ENCODE results near the gene DAPK3. TPM values are rescaled to one million over a fixed set of nuclear protein-coding genes. Genes with fewer than 3 reads are reported as not detected.
"Not testable (repeated sequence)": the region's sequence is repeated elsewhere in the genome, so short reads cannot be mapped to it uniquely, and the experiment has no call there.

DAPK3 gene
- total and polyA plus RNA-seq, 2 donors: 21.2 to 50.7 TPM

- Histone ChIP-seq H3K4me3 (ENCODE audit: low read length in 2 of 2) (peak overlapping the region; percentile 69 to 95), H3K36me3 (ENCODE audit: control insufficient read depth in 2 of 2, insufficient read depth in 2 of 2, low read length in 1 of 2) (peaks cover 16 to 20% of the 10 kb centered on the region in 2 donors), H3K4me1 (ENCODE audit: control insufficient read depth in 2 of 2, insufficient read depth in 2 of 2, low read length in 2 of 2) (peaks cover 10 to 30% of the 10 kb centered on the region in 2 donors), H3K27me3 (ENCODE audit: control insufficient read depth in 2 of 2, insufficient read depth in 1 of 2, low read length in 1 of 2) (no peaks in the 10 kb centered on the region), H3K27ac (ENCODE audit: low read depth in 1 of 2, low read length in 1 of 2) (peak overlapping the region in 1 of 2 donors; percentile 90), H3K9me3 (ENCODE audit: control insufficient read depth in 2 of 2, insufficient read depth in 1 of 2, low read length in 1 of 2) (no peaks in the 10 kb centered on the region)
- peak in 2 of 9 donors; percentile 31 to 36 for DNase-seq (ENCODE audit: low read depth in 6 of 9, low spot score in 9 of 9)
- under 1% methylated on average over 53 of the region's 55 CpGs for WGBS
Measured at GRCh38 chr19:4007836-4008539, 37.1 kb upstream of the DAPK3 start.

DNA sequence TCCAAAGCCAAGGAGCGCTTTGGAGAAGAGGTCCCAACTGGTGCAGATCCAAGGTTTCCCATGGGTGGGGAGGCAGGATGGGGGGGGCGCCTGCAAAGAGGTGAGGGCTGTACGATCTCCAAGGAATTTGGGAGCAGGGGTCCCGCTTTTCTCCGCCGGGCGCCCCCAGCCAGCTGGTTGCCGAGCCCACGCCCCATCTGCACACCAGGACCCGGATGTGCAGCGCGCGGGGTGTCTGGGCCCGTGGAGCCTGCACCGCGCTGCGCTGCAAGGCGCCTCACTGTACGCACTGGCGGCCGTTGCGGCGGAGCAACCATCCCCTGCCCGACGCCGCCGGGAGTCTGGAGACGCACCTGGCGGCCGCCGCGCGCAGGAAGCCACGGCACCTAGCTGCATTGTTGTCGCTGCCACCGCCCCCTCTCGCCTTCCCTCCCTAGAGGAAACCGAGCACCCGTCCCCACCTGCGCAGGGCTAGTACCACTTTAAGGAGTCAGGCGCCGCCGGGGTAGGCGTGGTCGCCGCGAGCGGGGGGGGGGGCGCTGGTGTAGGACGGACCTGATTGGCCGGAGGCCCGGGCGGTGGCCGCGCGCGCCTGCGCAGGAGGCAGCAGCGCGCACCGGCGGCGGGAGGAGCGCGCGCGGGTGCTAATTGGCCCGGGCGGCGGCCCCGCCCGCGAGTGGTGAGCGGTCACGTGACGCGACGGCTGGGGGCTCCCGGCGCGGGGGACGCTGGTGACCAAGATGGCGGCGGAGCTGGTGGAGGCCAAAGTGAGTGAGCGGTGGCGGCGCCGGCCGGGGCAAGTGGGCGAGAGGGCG, 36.3 kb upstream of the DAPK3 start, which contains the start of gene PIAS4:
Gene PIAS4, plus strand, starts transcription at position 716 of the 815 bp plus-strand sequence. Its CDS starts 25 bp downstream, at position 741.
- under 1% methylated on average over 91 of the region's 91 CpGs for WGBS
- peaks cover 12 to 16% of the 10 kb centered on the region in 2 donors for H3K36me3 ChIP-seq (ENCODE audit: control insufficient read depth in 2 of 2, insufficient read depth in 2 of 2, low read length in 1 of 2)

DNA sequence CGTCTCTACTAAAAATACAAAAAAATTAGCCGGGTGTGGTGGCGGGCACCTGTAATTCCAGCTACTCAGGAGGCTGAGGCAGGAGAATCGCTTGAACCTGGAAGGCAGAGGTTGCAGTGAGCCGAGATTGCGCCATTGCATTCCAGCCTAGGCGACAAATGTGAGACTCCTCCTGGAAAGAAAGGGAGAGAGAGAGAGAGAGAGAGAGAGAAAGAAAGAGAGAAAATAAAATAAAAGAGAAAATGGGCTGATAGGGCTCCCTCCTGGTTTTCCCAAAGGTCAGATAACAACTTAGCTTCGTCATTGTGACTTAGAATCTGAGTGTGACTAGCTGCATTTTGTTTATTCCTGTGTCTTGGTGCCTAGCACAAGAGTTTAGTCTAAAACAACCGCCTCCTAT, 34.5 kb upstream of the DAPK3 start:
- H3K36me3 ChIP-seq (ENCODE audit: control insufficient read depth in 2 of 2, insufficient read depth in 2 of 2, low read length in 1 of 2); H3K27ac ChIP-seq (ENCODE audit: low read depth in 1 of 2, low read length in 1 of 2); H3K27me3 ChIP-seq (ENCODE audit: control insufficient read depth in 2 of 2, insufficient read depth in 1 of 2, low read length in 1 of 2); DNase-seq (ENCODE audit: low read depth in 6 of 9, low spot score in 9 of 9); H3K9me3 ChIP-seq (ENCODE audit: control insufficient read depth in 2 of 2, insufficient read depth in 1 of 2, low read length in 1 of 2); H3K4me3 ChIP-seq (ENCODE audit: low read length in 2 of 2): not testable (repeated sequence)
- WGBS: 99% methylated on average over 9 of the region's 9 CpGs
- peaks cover 10 to 27% of the 10 kb centered on the region in 2 donors for H3K4me1 ChIP-seq (ENCODE audit: control insufficient read depth in 2 of 2, insufficient read depth in 2 of 2, low read length in 2 of 2)

More for the DNA sequence above, 36.3 kb upstream of the DAPK3 start, which contains the start of gene PIAS4:
- DNase-seq (ENCODE audit: low read depth in 6 of 9, low spot score in 9 of 9): peak; percentile 82 to 98 (median 96)
- Histone ChIP-seq H3K9me3 (ENCODE audit: control insufficient read depth in 2 of 2, insufficient read depth in 1 of 2, low read length in 1 of 2) (no peaks in the 10 kb centered on the region), H3K27me3 (ENCODE audit: control insufficient read depth in 2 of 2, insufficient read depth in 1 of 2, low read length in 1 of 2) (no peaks in the 10 kb centered on the region), H3K4me3 (ENCODE audit: low read length in 2 of 2) (peak within 1 kb of the TSS; percentile 69 to 95), H3K4me1 (ENCODE audit: control insufficient read depth in 2 of 2, insufficient read depth in 2 of 2, low read length in 2 of 2) (peaks cover 10 to 30% of the 10 kb centered on the region in 2 donors), H3K27ac (ENCODE audit: low read depth in 1 of 2, low read length in 1 of 2) (peak within 1 kb of the TSS; percentile 88 to 90)

- DNase-seq (ENCODE audit: low read depth in 6 of 9, low spot score in 9 of 9); H3K27me3 ChIP-seq (ENCODE audit: control insufficient read depth in 2 of 2, insufficient read depth in 1 of 2, low read length in 1 of 2); H3K36me3 ChIP-seq (ENCODE audit: control insufficient read depth in 2 of 2, insufficient read depth in 2 of 2, low read length in 1 of 2); H3K27ac ChIP-seq (ENCODE audit: low read depth in 1 of 2, low read length in 1 of 2); H3K4me1 ChIP-seq (ENCODE audit: control insufficient read depth in 2 of 2, insufficient read depth in 2 of 2, low read length in 2 of 2); H3K9me3 ChIP-seq (ENCODE audit: control insufficient read depth in 2 of 2, insufficient read depth in 1 of 2, low read length in 1 of 2); H3K4me3 ChIP-seq (ENCODE audit: low read length in 2 of 2): not testable (repeated sequence)
- WGBS: 91% methylated on average over 5 of the region's 5 CpGs
Measured at GRCh38 chr19:4000798-4001197, 29.9 kb upstream of the DAPK3 start.

- 96% methylated on average over 29 of the region's 29 CpGs for WGBS
- DNase-seq (ENCODE audit: low read depth in 6 of 9, low spot score in 9 of 9): not testable (repeated sequence)
Measured at GRCh38 chr19:3998667-3999412, 27.9 kb upstream of the DAPK3 start.

GRCh38 chr19:3995607-3996006, 24.7 kb upstream of the DAPK3 start:
- H3K27me3 ChIP-seq (ENCODE audit: control insufficient read depth in 2 of 2, insufficient read depth in 1 of 2, low read length in 1 of 2): no peaks in the 10 kb centered on the region
- WGBS: 97% methylated on average over 6 of the region's 6 CpGs
- DNase-seq (ENCODE audit: low read depth in 6 of 9, low spot score in 9 of 9): no peak
- H3K4me3 ChIP-seq (ENCODE audit: low read length in 2 of 2): no peak overlapping the region
- peaks cover 0 to 1% of the 10 kb centered on the region in 2 donors for H3K9me3 ChIP-seq (ENCODE audit: control insufficient read depth in 2 of 2, insufficient read depth in 1 of 2, low read length in 1 of 2)
- H3K27ac ChIP-seq (ENCODE audit: low read depth in 1 of 2, low read length in 1 of 2): no peak overlapping the region
- no peaks in the 10 kb centered on the region for H3K4me1 ChIP-seq (ENCODE audit: control insufficient read depth in 2 of 2, insufficient read depth in 2 of 2, low read length in 2 of 2)
- H3K36me3 ChIP-seq (ENCODE audit: control insufficient read depth in 2 of 2, insufficient read depth in 2 of 2, low read length in 1 of 2): no peaks in the 10 kb centered on the region

More at GRCh38 chr19:3998667-3999412, 27.9 kb upstream of the DAPK3 start:
- not testable (repeated sequence) for H3K4me3 ChIP-seq (ENCODE audit: low read length in 2 of 2); H3K27me3 ChIP-seq (ENCODE audit: control insufficient read depth in 2 of 2, insufficient read depth in 1 of 2, low read length in 1 of 2); H3K4me1 ChIP-seq (ENCODE audit: control insufficient read depth in 2 of 2, insufficient read depth in 2 of 2, low read length in 2 of 2); H3K36me3 ChIP-seq (ENCODE audit: control insufficient read depth in 2 of 2, insufficient read depth in 2 of 2, low read length in 1 of 2); H3K9me3 ChIP-seq (ENCODE audit: control insufficient read depth in 2 of 2, insufficient read depth in 1 of 2, low read length in 1 of 2); H3K27ac ChIP-seq (ENCODE audit: low read depth in 1 of 2, low read length in 1 of 2)

GRCh38 chr19:3990815-3991117, 19.9 kb upstream of the DAPK3 start:
- peaks cover 14 to 25% of the 10 kb centered on the region in 2 donors for H3K4me1 ChIP-seq (ENCODE audit: control insufficient read depth in 2 of 2, insufficient read depth in 2 of 2, low read length in 2 of 2)
- H3K27me3 ChIP-seq (ENCODE audit: control insufficient read depth in 2 of 2, insufficient read depth in 1 of 2, low read length in 1 of 2): peaks cover 0 to 14% of the 10 kb centered on the region in 2 donors
- H3K9me3 ChIP-seq (ENCODE audit: control insufficient read depth in 2 of 2, insufficient read depth in 1 of 2, low read length in 1 of 2): peaks cover 0 to 5% of the 10 kb centered on the region in 2 donors
- no peak for DNase-seq (ENCODE audit: low read depth in 6 of 9, low spot score in 9 of 9)
- no peak overlapping the region for H3K4me3 ChIP-seq (ENCODE audit: low read length in 2 of 2)
- WGBS: 70% methylated on average over 3 of the region's 3 CpGs
- no peak overlapping the region for H3K27ac ChIP-seq (ENCODE audit: low read depth in 1 of 2, low read length in 1 of 2)
- H3K36me3 ChIP-seq (ENCODE audit: control insufficient read depth in 2 of 2, insufficient read depth in 2 of 2, low read length in 1 of 2): no peaks in the 10 kb centered on the region

DNA sequence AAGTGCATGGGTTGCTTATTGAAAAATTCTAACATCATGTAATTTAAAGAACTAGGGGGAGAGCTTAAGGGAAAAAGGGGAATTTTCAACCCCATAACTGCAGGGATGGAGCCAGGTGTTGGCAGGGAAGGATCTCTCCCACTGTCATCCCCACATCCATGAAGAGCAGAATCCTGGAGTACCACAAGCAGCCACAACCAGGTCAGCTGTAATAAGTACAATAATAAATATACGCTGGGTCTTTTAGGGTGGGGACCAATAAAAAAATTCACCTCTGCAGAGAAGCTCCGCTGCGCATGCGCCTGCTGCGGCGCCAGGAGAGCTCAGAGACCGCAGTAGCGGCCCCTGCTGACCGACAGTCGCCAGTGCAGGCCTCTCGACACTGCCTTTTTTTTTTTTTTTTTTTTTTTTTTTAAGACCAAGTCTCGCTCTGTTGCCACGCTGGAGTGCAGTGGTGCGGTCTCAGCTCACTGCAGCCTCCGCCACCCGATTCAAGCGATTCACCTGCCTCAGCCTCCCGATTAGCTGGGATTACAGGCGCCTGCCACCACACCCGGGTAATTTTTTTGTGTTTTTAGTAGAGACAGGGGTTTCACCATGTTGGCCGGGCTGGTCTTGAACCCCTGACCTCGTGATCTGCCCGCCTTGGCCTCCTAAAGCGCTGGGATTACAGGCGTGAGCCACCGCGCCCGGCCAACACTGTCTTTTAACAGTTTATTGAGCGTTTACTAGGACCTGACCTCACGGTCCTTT, 16.9 kb upstream of the DAPK3 start:
- H3K27me3 ChIP-seq (ENCODE audit: control insufficient read depth in 2 of 2, insufficient read depth in 1 of 2, low read length in 1 of 2): peaks cover 0 to 14% of the 10 kb centered on the region in 2 donors
- no peak overlapping the region for H3K27ac ChIP-seq (ENCODE audit: low read depth in 1 of 2, low read length in 1 of 2)
- peak in 8 of 9 donors; percentile 74 to 94 (median 84) for DNase-seq (ENCODE audit: low read depth in 6 of 9, low spot score in 9 of 9)
- peak overlapping the region in 1 of 2 donors; percentile 37 for H3K4me3 ChIP-seq (ENCODE audit: low read length in 2 of 2)
- peaks cover 0 to 5% of the 10 kb centered on the region in 2 donors for H3K9me3 ChIP-seq (ENCODE audit: control insufficient read depth in 2 of 2, insufficient read depth in 1 of 2, low read length in 1 of 2)
- peaks cover 16 to 20% of the 10 kb centered on the region in 2 donors for H3K36me3 ChIP-seq (ENCODE audit: control insufficient read depth in 2 of 2, insufficient read depth in 2 of 2, low read length in 1 of 2)
- peaks cover 22 to 45% of the 10 kb centered on the region in 2 donors for H3K4me1 ChIP-seq (ENCODE audit: control insufficient read depth in 2 of 2, insufficient read depth in 2 of 2, low read length in 2 of 2)
- 13% methylated on average over 30 of the region's 30 CpGs for WGBS
